Stimulated activated naive CD4-positive, alpha-beta T cell (primary cell): ENCODE measurements around the gene RDH11.

ENCODE experiments used
- DNase-seq, 6 experiments: peaks; one replicate each; lab custom pipeline; 2025; lab: John Stamatoyannopoulos, UW

The RDH11 gene

DNA sequence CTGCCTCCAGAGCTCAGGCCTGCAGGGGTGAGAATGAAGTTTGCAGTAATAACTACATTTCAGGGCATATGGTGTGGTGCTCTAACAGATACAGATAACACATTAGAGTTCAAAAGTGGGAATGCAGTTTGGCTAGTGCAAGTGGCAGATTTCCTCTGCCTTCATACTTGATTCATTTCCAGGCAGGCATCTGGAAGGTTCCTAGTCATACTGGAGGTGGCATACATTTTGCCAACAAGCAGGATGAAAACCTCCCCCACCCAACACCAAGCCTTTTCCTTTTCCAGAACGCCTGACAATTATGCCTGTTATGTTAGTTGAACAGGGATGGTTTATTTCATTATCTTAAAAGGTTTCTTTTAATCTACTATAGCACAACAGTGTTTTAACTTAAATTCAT, 45.4 kb downstream of the RDH11 start:
- DNase-seq, result no peak

DNA sequence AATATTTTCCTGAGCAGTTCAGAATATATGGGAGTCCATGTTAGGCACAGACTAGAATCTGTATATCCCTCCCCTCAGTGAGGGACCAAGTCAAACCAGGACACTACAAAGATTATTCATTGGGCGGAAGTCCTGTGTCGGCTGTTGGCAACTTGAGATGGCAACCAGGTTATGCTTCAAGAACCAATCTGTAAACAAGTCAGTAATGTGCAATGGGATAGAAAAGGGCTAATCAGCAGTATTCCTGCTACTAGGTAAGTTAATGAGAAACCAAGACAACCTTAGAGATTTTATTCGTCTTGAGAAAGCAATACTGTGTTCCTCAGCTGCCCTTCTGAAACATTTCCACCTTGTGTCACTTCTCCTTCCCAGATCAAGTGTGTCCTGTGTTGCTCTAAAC, 49.4 kb downstream of the RDH11 start:
- DNase-seq, result no peak

DNA sequence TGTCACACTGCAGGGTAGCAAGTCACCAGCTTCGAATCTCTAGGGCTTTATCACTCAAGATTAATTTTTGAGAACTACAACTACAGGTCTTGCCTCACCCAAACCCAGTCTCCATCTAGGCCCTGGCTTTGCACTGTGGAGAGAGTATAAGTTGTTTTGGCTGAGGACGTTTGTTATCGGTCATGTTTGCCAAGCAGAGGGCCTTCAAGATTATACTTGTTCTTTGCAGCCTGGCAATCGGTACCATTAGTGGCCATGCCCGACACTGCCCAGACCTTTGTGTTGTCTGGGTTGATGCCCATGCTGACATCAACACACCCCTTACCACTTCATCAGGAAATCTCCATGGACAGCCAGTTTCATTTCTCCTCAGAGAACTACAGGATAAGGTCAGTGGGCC, 50.1 kb downstream of the RDH11 start:
- DNase-seq, result no peak

DNA sequence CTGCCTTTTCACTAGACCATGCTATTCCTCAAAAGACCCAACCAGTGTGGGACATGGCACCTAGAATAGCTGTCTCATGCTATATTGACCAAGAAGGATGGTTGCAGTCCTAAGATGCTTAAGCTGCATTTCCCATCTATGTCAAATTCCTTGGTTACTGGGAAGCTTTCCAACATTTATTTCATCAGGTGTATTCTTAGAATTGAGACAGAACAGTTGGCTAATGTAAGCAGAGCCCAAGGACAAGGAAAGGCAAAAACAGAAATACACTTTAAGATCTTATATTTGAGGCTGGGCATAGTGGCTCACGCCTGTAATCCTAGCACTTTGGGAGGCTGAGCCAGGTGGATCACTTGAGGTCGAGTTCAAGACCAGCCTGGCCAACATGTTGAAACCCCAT, 51.1 kb downstream of the RDH11 start:
- DNase-seq, result no peak

DNA sequence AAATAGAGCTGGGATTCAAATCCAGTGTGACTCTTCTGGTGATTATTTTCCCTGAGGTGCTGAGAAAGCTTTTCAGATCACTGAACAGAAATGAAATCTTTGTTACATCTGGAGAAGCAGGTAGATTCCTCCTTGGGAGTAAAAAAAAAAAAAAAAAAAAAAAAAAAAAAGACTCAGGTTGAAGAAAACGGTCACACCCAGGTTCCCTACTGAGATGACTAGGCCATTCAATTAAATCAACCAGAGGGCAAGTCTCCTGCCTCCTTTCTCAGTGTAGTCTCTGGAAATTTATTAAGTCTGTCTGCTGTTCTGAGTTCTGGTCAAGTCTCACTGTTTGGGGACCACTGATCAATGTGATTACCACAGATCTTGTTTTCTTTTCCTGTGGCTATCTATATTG, 51.9 kb downstream of the RDH11 start:
- no peak for DNase-seq

DNA sequence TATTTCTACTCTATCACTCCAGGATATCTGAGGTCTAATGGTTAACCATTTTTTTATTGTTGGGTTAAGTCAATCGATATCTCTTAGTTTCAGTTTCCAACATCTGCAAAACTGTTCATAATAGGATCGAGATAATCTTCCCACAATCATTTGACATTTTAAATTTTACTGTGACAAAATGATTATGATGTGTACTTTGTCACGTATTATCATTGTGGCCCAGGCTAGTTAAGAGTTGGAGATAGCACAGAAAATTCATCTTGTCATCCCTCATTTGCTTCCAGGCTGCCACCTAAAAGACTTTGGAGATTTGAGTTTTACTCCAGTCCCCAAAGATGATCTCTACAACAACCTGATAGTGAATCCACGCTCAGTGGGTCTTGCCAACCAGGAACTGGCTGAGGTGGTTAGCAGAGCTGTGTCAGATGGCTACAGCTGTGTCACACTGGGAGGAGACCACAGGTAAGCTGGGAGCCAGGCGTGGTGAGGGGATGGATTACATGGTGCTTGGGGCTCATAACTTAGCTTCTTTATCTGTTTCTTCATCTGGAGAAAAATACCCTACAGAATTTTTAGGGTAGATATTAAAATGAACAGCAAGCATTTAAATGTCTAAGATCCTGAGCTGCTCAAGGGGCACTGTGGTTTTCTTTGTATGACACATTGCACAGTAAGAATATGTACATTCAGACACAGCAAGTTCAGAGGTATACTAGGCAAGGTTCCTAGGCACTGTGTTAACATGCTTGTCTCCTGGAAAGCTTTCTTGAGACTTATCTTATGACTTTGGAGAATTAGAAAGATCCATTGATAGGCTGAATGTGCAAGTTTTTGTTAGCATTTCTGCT, 53.4 kb downstream of the RDH11 start:
- no peak for DNase-seq

DNA sequence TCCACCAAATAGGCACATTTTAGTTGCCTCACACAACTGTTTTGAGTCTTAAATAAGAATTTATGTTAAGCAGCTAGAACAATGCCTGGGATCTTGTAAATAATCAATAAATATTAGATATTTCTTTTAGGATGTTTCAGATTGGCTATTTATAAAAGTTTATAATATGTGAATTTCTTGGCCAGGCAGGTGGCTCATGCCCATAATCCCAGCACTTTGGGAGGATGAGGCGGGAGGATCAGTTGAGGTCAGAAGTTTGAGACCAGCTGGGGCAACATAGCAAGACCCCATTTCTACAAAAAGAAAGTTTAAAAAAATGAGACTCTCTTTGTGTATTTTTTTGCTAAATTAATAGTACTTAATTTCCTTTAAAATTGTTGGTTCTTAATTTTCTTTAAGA, 54.1 kb downstream of the RDH11 start:
- no peak for DNase-seq

DNA sequence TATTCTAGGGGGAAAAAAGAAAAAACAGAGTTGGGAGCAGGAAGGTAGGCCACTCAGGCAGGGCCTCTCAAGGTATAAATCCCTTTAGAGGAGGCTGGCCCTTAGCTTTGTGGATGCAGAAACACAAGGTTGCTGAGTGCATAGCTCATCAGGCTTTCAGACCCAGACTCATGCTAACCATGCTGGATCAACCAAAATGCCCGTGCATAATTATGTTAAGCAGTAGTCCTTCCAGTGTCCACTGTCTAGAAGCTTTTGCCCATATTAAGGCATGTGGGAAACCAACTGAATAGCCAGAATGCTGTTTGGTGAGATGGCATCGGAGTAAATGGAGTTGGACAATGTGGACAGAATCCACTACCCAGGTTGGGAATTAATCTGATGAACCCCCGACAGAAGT, 56.9 kb downstream of the RDH11 start:
- DNase-seq, result no peak

DNA sequence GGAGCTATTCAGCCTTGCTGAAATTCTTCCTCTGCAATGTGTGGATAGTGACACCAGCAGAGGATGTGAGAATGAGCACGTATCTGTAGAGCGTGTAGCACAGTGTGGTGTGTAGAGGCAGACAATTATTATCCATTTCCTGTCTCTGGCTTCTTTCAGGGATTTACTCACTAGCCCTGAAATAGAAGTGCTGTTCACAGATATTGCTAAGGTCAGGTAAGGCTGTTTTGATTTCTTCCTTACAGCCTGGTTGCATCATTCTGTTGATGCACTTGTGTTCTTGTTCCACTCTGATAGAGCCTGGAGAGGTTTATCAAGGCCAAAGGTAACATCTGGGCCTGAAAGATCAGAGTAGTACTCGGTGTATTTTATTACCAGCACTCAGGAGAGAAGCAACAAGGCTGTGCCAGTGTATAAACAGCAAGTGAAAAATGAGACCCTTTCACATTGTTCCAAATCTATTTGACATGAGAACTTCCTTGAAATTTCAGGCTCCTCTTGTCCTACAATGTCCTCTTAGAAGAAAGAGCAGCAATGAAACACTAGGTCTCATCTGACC, 59.1 kb downstream of the RDH11 start:
- DNase-seq, result no peak

DNA sequence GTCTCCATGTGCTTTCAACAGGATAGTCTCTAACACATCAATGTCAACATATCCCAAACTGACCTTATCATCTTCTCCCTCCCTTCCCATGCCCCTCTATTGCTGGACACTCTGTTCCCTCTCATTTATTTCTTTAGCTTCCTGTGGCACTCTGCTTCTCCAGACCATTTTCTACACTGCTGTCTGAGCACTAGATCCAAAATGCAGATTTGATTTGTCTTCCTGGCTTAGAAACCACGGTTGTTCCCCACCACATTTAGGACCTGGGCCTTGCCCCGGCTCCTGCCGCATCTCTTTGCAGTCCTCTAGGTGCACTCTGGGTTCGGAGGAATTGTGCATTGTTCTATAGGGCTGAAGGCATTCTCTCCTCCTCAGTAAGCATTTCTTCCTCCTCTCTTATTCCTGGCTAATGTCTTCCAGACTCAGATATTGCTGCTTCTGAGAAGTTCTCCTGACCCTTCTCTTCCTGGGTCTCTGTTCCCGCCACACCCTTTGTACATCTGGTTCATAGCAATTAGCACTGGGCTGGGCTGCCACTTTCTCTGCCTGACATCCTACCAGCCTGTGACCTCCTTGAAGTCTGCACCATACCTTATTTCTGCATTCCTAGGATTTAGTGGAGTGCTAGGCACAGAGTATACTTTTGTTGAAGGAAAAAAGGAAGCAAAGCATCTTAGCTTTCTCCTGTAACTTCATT, 62.0 kb downstream of the RDH11 start:
- no peak for DNase-seq

DNA sequence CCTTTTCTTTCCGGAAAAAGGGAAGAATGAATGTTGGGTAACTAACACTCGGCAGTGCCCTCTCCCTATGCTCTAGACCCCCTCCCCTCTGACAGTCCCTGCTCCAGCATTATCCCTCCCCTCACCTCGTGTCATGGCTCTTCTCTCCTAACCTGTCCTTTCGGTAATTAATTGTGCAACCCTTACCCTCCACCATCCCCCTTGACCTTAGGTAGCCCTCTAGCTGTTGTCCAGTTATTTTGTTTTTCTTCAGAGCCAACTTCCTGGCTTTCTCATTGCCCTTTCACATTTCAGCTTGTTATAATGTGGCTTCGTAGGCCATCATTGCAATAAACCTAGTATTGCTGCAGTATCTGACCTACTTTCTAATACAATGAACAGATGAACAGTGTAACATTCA, 64.6 kb downstream of the RDH11 start:
- DNase-seq, result no peak

DNA sequence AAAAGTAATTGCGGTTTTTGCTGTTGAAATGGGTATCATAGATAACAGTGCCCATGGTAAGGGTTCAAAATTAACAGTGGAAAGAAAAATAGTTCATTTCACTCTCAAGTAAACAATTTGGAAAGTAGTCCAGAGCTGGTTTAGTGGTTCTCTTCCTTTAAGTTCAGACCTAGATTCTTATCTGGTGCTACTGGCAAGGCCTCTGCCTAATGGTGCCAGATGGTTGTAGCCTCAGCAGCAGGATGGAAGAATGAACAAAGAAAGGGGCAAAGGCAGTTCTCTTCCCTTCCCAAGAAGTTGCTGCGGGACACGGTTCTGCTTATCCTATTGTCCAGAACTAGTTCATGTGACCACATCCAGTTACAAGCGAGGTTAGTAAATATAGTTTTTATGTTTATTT, 65.4 kb downstream of the RDH11 start:
- DNase-seq, result no peak

DNA sequence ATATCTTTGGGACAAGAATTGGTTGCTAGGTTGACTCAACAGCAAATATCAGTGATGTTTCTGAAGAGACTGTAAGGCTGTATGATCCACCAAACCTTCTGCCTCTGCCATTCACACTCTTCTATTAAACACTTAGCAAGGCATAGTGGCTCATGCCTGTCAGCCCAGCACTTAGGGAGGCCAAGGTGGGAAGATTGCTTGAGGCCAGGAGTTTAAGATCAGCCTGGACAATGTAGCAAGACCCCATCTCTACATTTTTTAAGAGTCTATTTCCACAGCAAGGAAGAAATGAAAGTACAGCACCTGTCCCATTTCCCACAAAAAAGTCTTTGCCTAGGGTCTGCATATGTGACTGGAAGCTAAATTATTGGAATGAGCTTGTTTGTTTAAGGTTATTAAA, 68.0 kb downstream of the RDH11 start:
- DNase-seq, result no peak
